Right lobe of liver (tissue), 4 donors: ENCODE data around the gene PRKN.

Source experiments
- CTCF ChIP-seq, 4 donors: fragments of 200-600 bp in 3 of 4; fragments of 450-650 bp in 1 of 4; IDR thresholded peaks; one replicate each; pipeline versions ENCODE4 v1.5.1 to v1.8.0; 2016 to 2022; ENCODE audit warnings: antibody characterized with exemption in 4 of 4, mild to moderate bottlenecking in 2 of 4
- POLR2A ChIP-seq: fragments of 450-650 bp; IDR thresholded peaks from one replicate; pipeline ENCODE4 v1.6.1; 2017; ENCODE audit warnings: antibody characterized with exemption, mild to moderate bottlenecking
- donor health status: DM: no; HTN: no; CAD: no.
- donor health status: DM: no; HTN: no; CAD: no.
- donor health status: DM: no; HTN: yes; CAD: no.

DNA sequence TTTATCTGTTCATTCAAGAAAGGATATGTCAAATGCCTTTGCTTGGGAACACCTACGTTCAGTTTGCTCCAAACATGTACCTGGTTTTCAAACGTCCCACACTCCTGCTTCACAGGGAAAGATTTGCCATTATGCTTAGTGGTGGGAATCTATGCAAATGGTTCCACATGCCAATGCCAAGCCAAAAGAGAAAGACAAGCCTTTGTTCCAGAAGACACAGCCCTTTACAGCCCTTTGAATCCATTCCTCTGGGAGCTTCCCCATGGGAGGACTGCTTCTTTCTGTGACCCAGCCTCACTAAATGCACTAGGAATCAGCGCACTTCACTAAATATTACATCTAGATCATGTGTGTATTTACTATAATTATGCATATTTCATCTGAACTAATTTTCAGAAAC is 619.5 kb downstream of the PRKN start:
- TF ChIP-seq POLR2A (no peak), CTCF (IDR thresholded peaks at IDR 0.05) (no peak)
